CD14-positive monocyte (primary cell): ENCODE data around the gene ANO6. TPM values are rescaled to one million over a fixed set of nuclear protein-coding genes. Genes with fewer than 3 reads are reported as not detected.

ENCODE experiments used
- DNase-seq, 3 donors: peaks; one replicate each; pipeline ENCODE4 v3.0.0-alpha.2; 2011 to 2022
- H2AFZ ChIP-seq: 2 replicates; pipeline ENCODE4 v1.6.0; 2012; ENCODE audit warnings: mild to moderate bottlenecking, low read depth, low read length, inconsistent platforms; ENCODE audit not compliant: insufficient read depth, poor library complexity, severe bottlenecking
- H3K27ac ChIP-seq, 2 donors: 1 replicate in 1 of 2; 2 replicates in 1 of 2; pipeline ENCODE4 v1.5.1; 2012 to 2013; ENCODE audit warnings: low read length in 2 of 2, control low read depth in 1 of 2, inconsistent platforms in 1 of 2, low read depth in 1 of 2, mild to moderate bottlenecking in 1 of 2
- H3K27me3 ChIP-seq, 2 donors: one replicate each; pipeline versions ENCODE4 v1.6.0 to v1.6.1; 2011 to 2013; ENCODE audit warnings: low read length in 2 of 2; ENCODE audit not compliant: control insufficient read depth in 2 of 2, insufficient read depth in 2 of 2
- H3K36me3 ChIP-seq, 2 donors: replicated peaks in 1 of 2; 1 replicate in 1 of 2; 2 replicates in 1 of 2; pipeline versions ENCODE4 v1.5.1 to v1.6.1; 2012 to 2013; ENCODE audit warnings: low read length in 2 of 2, control low read depth in 1 of 2, inconsistent platforms in 1 of 2, mild to moderate bottlenecking in 1 of 2; ENCODE audit not compliant: insufficient read depth in 2 of 2, control insufficient read depth in 1 of 2
- H3K4me1 ChIP-seq, 2 donors: 1 replicate in 1 of 2; 2 replicates in 1 of 2; pipeline versions ENCODE4 v1.5.1 to v1.6.1; 2012 to 2013; ENCODE audit warnings: low read length in 2 of 2, control low read depth in 1 of 2, inconsistent platforms in 1 of 2, mild to moderate bottlenecking in 1 of 2, moderate library complexity in 1 of 2; ENCODE audit not compliant: insufficient read depth in 2 of 2, control insufficient read depth in 1 of 2
- H3K4me2 ChIP-seq: replicated peaks from 2 replicates; pipeline ENCODE3; 2012; ENCODE audit warnings: low read length, moderate library complexity, mild to moderate bottlenecking; ENCODE audit not compliant: poor library complexity, severe bottlenecking; ENCODE audit errors: extremely low read depth
- H3K4me3 ChIP-seq, 3 experiments: fragments of 200-600 bp in 1 of 3; sonication (generic) in 1 of 3; replicated peaks in 1 of 3; 1 replicate in 2 of 3; 2 replicates in 1 of 3; pipeline ENCODE4 v1.5.1; 2011 to 2013; ENCODE audit warnings: low read length in 3 of 3, mild to moderate bottlenecking in 3 of 3, control low read depth in 2 of 3, low read depth in 2 of 3, inconsistent platforms in 1 of 3, moderate library complexity in 1 of 3
- H3K79me2 ChIP-seq: 2 replicates; pipeline ENCODE4 v1.6.0; 2012; ENCODE audit warnings: mild to moderate bottlenecking, control low read depth, inconsistent platforms, low read length, moderate library complexity; ENCODE audit not compliant: insufficient read depth
- H3K9ac ChIP-seq: 2 replicates; pipeline ENCODE4 v1.6.0; 2017; ENCODE audit warnings: low read length, mild to moderate bottlenecking; ENCODE audit not compliant: insufficient read depth, poor library complexity, severe bottlenecking
- H3K9me3 ChIP-seq, 2 donors: replicated peaks in 1 of 2; 1 replicate in 1 of 2; 2 replicates in 1 of 2; pipeline versions ENCODE4 v1.5.1 to v1.6.1; 2012 to 2013; ENCODE audit warnings: low read length in 2 of 2, control low read depth in 1 of 2; ENCODE audit not compliant: control insufficient read depth in 1 of 2, insufficient read depth in 1 of 2
- H4K20me1 ChIP-seq: 2 replicates; pipeline ENCODE4 v1.6.0; 2012; ENCODE audit warnings: mild to moderate bottlenecking, low read length, control low read depth, moderate library complexity; ENCODE audit not compliant: insufficient read depth
- H3K27ac Mint-ChIP-seq, 7 donors: one replicate each; pipeline ENCODE4 v1.8.0; 2020; ENCODE audit warnings: mild to moderate bottlenecking in 7 of 7, mixed read lengths in 7 of 7, moderate library complexity in 6 of 7, inconsistent platforms in 2 of 7
- H3K27me3 Mint-ChIP-seq, 3 donors: one replicate each; pipeline ENCODE4 v1.8.0; 2021 to 2022; ENCODE audit warnings: low read depth in 3 of 3, mild to moderate bottlenecking in 3 of 3, mixed read lengths in 3 of 3, moderate library complexity in 3 of 3, inconsistent platforms in 1 of 3
- H3K36me3 Mint-ChIP-seq, 2 donors: one replicate each; pipeline ENCODE4 v1.8.0; 2020; ENCODE audit warnings: mixed read lengths in 2 of 2, inconsistent platforms in 1 of 2, mild to moderate bottlenecking in 1 of 2
- H3K4me1 Mint-ChIP-seq: one replicate; pipeline ENCODE4 v1.8.0; 2020; ENCODE audit warnings: mild to moderate bottlenecking, mixed read lengths
- H3K4me3 Mint-ChIP-seq, 2 donors: one replicate each; pipeline ENCODE4 v1.8.0; 2020; ENCODE audit warnings: mild to moderate bottlenecking in 2 of 2, mixed read lengths in 2 of 2, moderate library complexity in 1 of 2
- H3K9me3 Mint-ChIP-seq, 7 donors: one replicate each; pipeline ENCODE4 v1.8.0; 2020 to 2022; ENCODE audit warnings: mixed read lengths in 7 of 7, mild to moderate bottlenecking in 6 of 7, moderate library complexity in 6 of 7, inconsistent platforms in 2 of 7
- CTCF ChIP-seq: fragments of 200-600 bp; IDR thresholded peaks from one replicate; pipeline ENCODE4 v1.8.0; 2022; ENCODE audit warnings: antibody characterized with exemption, mild to moderate bottlenecking
- WGBS: methylation state at CpG from one replicate; pipeline ENCODE4 v1.1.5; 2013; ENCODE audit warnings: missing lambda C conversion rate; ENCODE audit not compliant: insufficient coverage; 5-methylcytosine and 5-hydroxymethylcytosine counted together
- intact Hi-C, 2 donors: fragments of 100-400 bp; cut with micrococcal nuclease; formaldehyde crosslinking; loops; one replicate each; pipeline versions ENCODE4 v1.15.0 to v1.15.1; 2023
- polyA plus RNA-seq, 3 donors: library from polyadenylated mRNA; depleted of rRNA in 1 of 3; unstranded in 2 of 3; stranded (reverse) in 1 of 3; fragments of 300-500 nt in 2 of 3; fragments of >200 nt in 1 of 3; fragmentation: Illumina TruSeq in 2 of 3; gene quantifications; 1 replicate in 2 of 3; 2 replicates in 1 of 3; pipeline ENCODE4 v1.2.3, GENCODE V29; 2012 to 2021

The ANO6 gene
- polyA plus RNA-seq, 3 donors, result 20.2 to 48.7 (median 34.1) TPM

DNA sequence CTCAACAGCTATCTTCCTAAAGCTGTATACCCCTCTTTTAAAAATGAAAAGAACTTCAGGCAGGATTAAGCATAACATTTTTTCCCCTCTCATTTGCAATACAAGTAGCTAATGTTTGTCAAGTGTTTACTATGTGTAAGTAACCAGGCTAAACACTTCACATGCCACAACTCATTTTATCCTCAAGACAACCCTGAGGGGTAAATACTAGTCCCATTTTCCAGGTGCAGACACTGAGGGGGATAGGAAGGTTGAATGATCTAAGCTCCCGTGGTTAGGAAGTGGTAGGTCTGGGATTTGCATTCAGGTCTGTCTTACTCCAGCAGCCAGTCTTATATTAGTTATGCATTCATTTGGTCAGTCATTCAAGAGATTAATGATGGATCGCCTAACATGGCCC, 70.7 kb downstream of the ANO6 start:
- H3K27ac Mint-ChIP-seq, result no peak overlapping the region
- H3K9me3 Mint-ChIP-seq, result peaks cover 0 to 2% (median 0%) of the 10 kb centered on the region in 7 donors
- H3K4me3 Mint-ChIP-seq, result no peak overlapping the region
- peaks cover 4% of the 10 kb centered on the region for H3K4me1 Mint-ChIP-seq
- no peaks in the 10 kb centered on the region for H3K27me3 Mint-ChIP-seq
- DNase-seq, result no peak
- intact Hi-C loops, result no loop called here
- Histone ChIP-seq H3K4me1 (no peaks in the 10 kb centered on the region), H3K4me2 (no peak overlapping the region), H3K4me3 (no peak overlapping the region), H2AFZ (no peak overlapping the region), H3K27me3 (no peaks in the 10 kb centered on the region), H3K9ac (no peak overlapping the region), H3K27ac (no peak overlapping the region), H3K79me2 (peaks cover 34% of the 10 kb centered on the region), H4K20me1 (peaks cover 91% of the 10 kb centered on the region), H3K36me3 (peaks cover 6 to 21% of the 10 kb centered on the region in 2 donors), H3K9me3 (no peaks in the 10 kb centered on the region)
- no peak for TF ChIP-seq CTCF
- H3K36me3 Mint-ChIP-seq, result peaks cover 20 to 23% of the 10 kb centered on the region in 2 donors
- WGBS, result no CpG with 5 or more reads among the region's 2 CpGs

DNA sequence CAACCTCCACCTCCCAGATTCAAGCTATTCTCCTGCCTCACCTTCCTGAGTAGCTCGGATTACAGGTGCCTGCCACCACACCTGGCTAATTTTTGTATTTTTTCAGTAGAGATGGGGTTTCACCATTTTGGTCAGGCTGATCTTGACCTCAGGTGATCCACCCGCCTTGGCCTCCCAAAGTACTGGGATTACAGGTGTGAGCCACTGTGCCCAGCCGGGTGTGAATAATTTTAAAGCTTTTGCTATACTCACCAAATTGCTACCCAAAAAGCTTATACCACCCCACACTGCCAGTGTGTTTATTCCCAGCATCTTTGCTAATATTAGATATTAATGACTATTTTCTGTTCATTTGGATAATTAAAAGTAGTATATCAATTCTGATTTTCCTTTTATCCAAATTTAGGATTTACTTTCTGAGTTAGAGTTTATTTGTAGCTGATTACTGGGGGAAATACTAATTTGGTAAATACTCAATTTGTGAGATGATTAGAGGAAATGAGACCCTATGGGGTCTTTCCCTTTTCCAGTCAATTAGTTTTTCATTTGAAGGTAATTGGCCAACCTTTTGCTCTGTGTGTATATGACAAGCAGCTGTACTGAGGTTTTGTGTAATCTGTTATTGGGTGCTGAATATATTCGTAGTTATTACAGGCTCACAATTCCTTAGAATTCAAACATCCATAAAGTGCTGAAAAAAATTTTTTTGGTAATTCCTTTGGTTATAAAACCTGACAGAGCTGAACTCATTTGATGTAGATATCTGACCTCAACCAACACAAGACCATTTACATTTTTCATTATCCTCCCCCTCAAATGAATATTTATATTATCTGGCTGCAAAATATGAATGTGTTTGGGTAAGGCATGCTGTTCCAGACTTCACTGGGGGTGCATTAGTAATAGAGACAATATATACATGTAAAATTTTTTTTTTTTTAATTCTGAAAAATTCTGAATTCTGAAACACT, 73.6 kb downstream of the ANO6 start:
- Mint-ChIP-seq H3K4me1 (peaks cover 6% of the 10 kb centered on the region), H3K27me3 (no peaks in the 10 kb centered on the region), H3K9me3 (peaks cover 0 to 2% (median 0%) of the 10 kb centered on the region in 7 donors), H3K4me3 (peak overlapping the region in 1 of 2 donors; percentile 34), H3K36me3 (peaks cover 9 to 17% of the 10 kb centered on the region in 2 donors), H3K27ac (no peak overlapping the region)
- no peak overlapping the region for H3K9ac ChIP-seq
- peaks cover 39% of the 10 kb centered on the region for H3K79me2 ChIP-seq
- no peak overlapping the region for H2AFZ ChIP-seq
- no peaks in the 10 kb centered on the region for H3K36me3 ChIP-seq
- no peaks in the 10 kb centered on the region for H3K9me3 ChIP-seq
- H3K27ac ChIP-seq, result no peak overlapping the region
- no peak overlapping the region for H3K4me3 ChIP-seq
- H3K4me1 ChIP-seq, result no peaks in the 10 kb centered on the region
- H3K27me3 ChIP-seq, result no peaks in the 10 kb centered on the region
- WGBS, result 100% methylated on average over 1 of the region's 4 CpGs
- intact Hi-C loops, result no loop called here
- no peak overlapping the region for H3K4me2 ChIP-seq
- peaks cover 87% of the 10 kb centered on the region for H4K20me1 ChIP-seq
- no peak for TF ChIP-seq CTCF
- no peak for DNase-seq
